Measurements from ENCODE around the gene KIAA0408. TPM values are rescaled to one million over a fixed set of nuclear protein-coding genes. Genes with fewer than 3 reads are reported as not detected.
A peak's percentile ranks its signal among the peaks of the same experiment; 100 is the strongest.

The KIAA0408 gene
- total RNA-seq, 6 donors from 2014 or later = 6.4 to 80.5 (median 32.2) TPM

DNA sequence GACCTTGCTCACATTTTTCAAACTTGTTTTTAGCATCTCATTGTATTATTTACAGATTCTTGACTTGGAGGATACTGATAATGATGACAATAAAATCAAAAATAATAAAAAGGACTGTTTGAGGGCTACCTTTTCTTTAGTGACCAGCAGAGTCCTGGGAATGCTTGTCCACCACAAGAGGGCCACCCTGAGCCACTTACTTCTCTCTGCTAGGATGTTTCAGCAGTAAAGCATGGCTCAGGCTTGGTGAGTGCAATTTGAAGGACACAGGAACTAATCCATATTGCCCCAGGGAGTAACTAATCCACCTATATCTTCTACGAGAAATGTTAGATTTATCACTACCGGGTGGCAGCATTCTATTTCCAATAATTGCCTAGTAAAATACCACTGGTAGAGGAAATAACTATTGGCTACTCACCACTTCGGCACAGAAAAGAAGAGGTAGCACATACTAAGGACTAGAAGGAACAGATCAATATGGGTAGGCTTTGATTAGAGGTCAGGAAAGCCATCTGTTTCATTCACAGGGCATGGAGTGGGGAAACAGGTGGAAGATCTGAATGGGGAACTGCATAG, 5.8 kb upstream of the KIAA0408 start:
- peak overlapping the region in 2 of 4 donors; percentile 63 to 65 for H3K27ac ChIP-seq
- TF ChIP-seq, protein P1, sequence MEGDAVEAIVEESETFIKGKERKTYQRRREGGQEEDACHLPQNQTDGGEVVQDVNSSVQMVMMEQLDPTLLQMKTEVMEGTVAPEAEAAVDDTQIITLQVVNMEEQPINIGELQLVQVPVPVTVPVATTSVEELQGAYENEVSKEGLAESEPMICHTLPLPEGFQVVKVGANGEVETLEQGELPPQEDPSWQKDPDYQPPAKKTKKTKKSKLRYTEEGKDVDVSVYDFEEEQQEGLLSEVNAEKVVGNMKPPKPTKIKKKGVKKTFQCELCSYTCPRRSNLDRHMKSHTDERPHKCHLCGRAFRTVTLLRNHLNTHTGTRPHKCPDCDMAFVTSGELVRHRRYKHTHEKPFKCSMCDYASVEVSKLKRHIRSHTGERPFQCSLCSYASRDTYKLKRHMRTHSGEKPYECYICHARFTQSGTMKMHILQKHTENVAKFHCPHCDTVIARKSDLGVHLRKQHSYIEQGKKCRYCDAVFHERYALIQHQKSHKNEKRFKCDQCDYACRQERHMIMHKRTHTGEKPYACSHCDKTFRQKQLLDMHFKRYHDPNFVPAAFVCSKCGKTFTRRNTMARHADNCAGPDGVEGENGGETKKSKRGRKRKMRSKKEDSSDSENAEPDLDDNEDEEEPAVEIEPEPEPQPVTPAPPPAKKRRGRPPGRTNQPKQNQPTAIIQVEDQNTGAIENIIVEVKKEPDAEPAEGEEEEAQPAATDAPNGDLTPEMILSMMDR (IDR thresholded peaks at IDR 0.05) = peak; percentile 47 to 69 (median 63)
- TF ChIP-seq POLR2A (IDR thresholded peaks at IDR 0.05) = no peak
- H3K36me3 ChIP-seq = no peaks in the 10 kb centered on the region
- peak in 1 of 2 donors; percentile 73 for DNase-seq
- no peak overlapping the region for H3K4me3 ChIP-seq
- 44 to 46% methylated on average over 3 of the region's 3 CpGs for WGBS, 2 donors
- no peaks in the 10 kb centered on the region for H3K9me3 ChIP-seq
- no peaks in the 10 kb centered on the region for H3K27me3 ChIP-seq
- ATAC-seq (ENCODE audit: low FRiP score in 2 of 2) = peak; percentile 90 to 94
- H3K4me1 ChIP-seq = peaks cover 3 to 21% (median 8%) of the 10 kb centered on the region in 4 donors

DNA sequence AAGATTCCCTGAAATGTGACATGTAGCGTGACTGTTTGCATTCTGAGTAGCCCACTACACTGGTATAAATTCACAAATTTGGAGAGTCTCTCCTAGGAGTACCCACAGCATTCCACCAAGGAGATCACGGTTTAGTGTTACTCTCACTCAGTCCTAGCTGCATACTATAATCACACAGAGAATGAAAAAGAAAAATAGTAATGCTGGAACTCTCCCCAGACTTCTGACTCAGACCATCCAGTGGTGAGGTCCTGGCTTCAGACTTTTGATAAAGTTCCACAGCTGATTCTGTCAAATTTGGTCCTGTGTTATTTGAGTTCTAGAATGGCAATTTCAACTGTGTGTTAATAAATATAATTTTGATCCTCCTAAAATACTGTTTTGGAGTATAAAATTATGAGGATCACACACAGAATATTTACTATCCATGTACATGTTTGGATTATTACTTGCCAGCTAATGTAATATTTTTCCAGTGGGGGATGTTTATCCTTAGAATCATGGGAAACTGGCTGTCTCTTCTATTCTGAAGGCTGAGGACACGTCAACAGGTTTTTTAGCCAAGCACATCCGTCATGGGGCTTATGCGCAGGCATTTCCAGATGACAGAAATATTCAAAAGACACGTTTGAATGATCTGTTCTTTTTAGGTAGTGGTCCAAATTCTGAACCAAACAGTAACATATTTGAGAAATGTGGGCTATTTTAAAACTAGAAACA, 5.1 kb upstream of the KIAA0408 start:
- Histone ChIP-seq H3K27ac (peak overlapping the region; percentile 42 to 65 (median 61)), H3K27me3 (no peaks in the 10 kb centered on the region), H3K4me1 (peaks cover 3 to 21% (median 10%) of the 10 kb centered on the region in 4 donors), H3K36me3 (no peaks in the 10 kb centered on the region), H3K4me3 (no peak overlapping the region), H3K9me3 (no peaks in the 10 kb centered on the region)
- WGBS, 2 donors = 26 to 40% methylated on average over 6 of the region's 6 CpGs
- TF ChIP-seq EP300 (IDR thresholded peaks at IDR 0.05) (no peak), POLR2A (IDR thresholded peaks at IDR 0.05) (no peak), POLR2AphosphoS5 (IDR thresholded peaks at IDR 0.05) (no peak)
- TF ChIP-seq, protein P1 (IDR thresholded peaks at IDR 0.05) = no peak
- DNase-seq (no peak), ATAC-seq (ENCODE audit: low FRiP score in 2 of 2) (peak; percentile 70 to 84)

DNA sequence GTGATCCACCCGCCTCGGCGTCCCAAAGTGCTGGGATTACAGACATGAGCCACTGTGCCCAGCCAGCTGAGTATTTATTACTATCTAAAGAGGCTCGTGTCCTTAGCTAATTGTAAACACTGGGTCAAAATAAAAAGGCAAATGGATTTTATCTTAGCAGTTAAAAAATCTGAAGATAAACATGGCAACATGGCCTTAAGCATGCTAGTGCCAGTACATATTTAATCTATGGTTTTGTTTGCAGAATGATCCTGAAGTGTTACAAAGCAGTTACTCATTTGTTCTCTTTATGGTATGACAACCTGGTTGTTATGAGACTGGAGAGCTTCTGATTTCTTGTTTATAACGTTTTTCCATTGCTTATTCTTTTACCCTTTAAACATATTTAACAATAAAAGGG, 3.9 kb upstream of the KIAA0408 start:
- ATAC-seq (ENCODE audit: low FRiP score in 2 of 2) (no peak), DNase-seq (no peak)
- no peaks in the 10 kb centered on the region for H3K27me3 ChIP-seq
- H3K4me3 ChIP-seq = no peak overlapping the region
- TF ChIP-seq EP300 (IDR thresholded peaks at IDR 0.05) (no peak), POLR2A (IDR thresholded peaks at IDR 0.05) (no peak), POLR2AphosphoS5 (IDR thresholded peaks at IDR 0.05) (no peak)
- TF ChIP-seq, protein P1 (IDR thresholded peaks at IDR 0.05) = no peak
- WGBS, 2 donors = 51 to 56% methylated on average over 5 of the region's 5 CpGs
- H3K27ac ChIP-seq = peak overlapping the region; percentile 45 to 65 (median 61)
- H3K36me3 ChIP-seq = no peaks in the 10 kb centered on the region
- no peaks in the 10 kb centered on the region for H3K9me3 ChIP-seq
- peaks cover 4 to 21% (median 10%) of the 10 kb centered on the region in 4 donors for H3K4me1 ChIP-seq

DNA sequence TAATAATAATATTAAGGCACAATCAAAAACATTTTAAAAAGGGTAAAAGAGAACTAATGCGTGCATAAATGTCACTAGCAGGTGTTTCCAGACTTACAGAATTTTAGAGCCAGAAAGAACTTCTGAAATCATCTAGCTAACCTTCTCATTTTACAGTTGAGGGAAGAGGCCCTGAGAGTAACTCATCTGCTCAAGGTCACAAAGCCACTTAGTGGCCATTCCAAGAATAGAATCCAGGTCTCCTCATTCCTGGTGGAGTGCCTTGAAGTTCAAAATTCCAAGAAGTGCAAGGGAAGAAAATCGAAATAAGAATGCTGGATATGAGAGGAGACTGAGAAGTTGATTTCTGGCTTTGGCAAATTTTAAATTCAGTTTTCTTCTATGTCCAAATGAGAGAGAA, 3.2 kb upstream of the KIAA0408 start:
- DNase-seq = no peak
- TF ChIP-seq, protein P1 (IDR thresholded peaks at IDR 0.05) = peak in 1 of 6 experiments; percentile 12
- TF ChIP-seq EP300 (IDR thresholded peaks at IDR 0.05) (no peak), POLR2A (IDR thresholded peaks at IDR 0.05) (no peak), POLR2AphosphoS5 (IDR thresholded peaks at IDR 0.05) (no peak)
- no peaks in the 10 kb centered on the region for H3K27me3 ChIP-seq
- peaks cover 6 to 27% (median 12%) of the 10 kb centered on the region in 4 donors for H3K4me1 ChIP-seq
- ATAC-seq (ENCODE audit: low FRiP score in 2 of 2) = no peak
- no peaks in the 10 kb centered on the region for H3K9me3 ChIP-seq
- no peaks in the 10 kb centered on the region for H3K36me3 ChIP-seq
- WGBS, 2 donors = 78 to 83% methylated on average over 2 of the region's 2 CpGs
- no peak overlapping the region for H3K4me3 ChIP-seq
- peak overlapping the region in 2 of 4 donors; percentile 63 to 65 for H3K27ac ChIP-seq

Data from upper lobe of left lung (tissue), 6 donors.